ENCODE results near the gene DISP2. TPM values are rescaled to one million over a fixed set of nuclear protein-coding genes. Genes with fewer than 3 reads are reported as not detected.
A peak's percentile ranks its signal among the peaks of the same experiment; 100 is the strongest.

The DISP2 gene
- total RNA-seq, 1 experiment from 2014 or later = 0.24 TPM

- DNase-seq (ENCODE audit: low read depth) = no peak
These were observed 35.2 kb downstream of the DISP2 start for GRCh38 chr15:40392986-40393948.

- no peak for DNase-seq (ENCODE audit: low read depth)
These were observed 39.8 kb downstream of the DISP2 start for GRCh38 chr15:40397688-40398412.

- no peak for DNase-seq (ENCODE audit: low read depth)
These were observed 40.4 kb downstream of the DISP2 start for GRCh38 chr15:40398413-40398873.

- no peak for DNase-seq (ENCODE audit: low read depth)
These were observed 41.4 kb downstream of the DISP2 start for GRCh38 chr15:40399370-40399769.

GRCh38 chr15:40405501-40406381 lies 47.7 kb downstream of the DISP2 start, which contains the start of gene IVD:
TSS of gene IVD (plus strand) at chr15:40405795. CDS start at chr15:40405828, 33 bp downstream.
- peak; percentile 97 for DNase-seq (ENCODE audit: low read depth)

- no peak for DNase-seq (ENCODE audit: low read depth)
These were observed 49.4 kb downstream of the DISP2 start for GRCh38 chr15:40407330-40407990.

GRCh38 chr15:40409366-40409765 lies 51.3 kb downstream of the DISP2 start:
- DNase-seq (ENCODE audit: low read depth) = no peak

- DNase-seq (ENCODE audit: low read depth) = no peak
These were observed 52.5 kb downstream of the DISP2 start for GRCh38 chr15:40410476-40410875.

- DNase-seq (ENCODE audit: low read depth) = no peak
These were observed 54.2 kb downstream of the DISP2 start for GRCh38 chr15:40412095-40412759.

GRCh38 chr15:40413036-40413435 lies 55.0 kb downstream of the DISP2 start:
- no peak for DNase-seq (ENCODE audit: low read depth)

- DNase-seq (ENCODE audit: low read depth) = no peak
These were observed 56.8 kb downstream of the DISP2 start for GRCh38 chr15:40414816-40415215.

GRCh38 chr15:40415226-40415625 lies 57.2 kb downstream of the DISP2 start:
- DNase-seq (ENCODE audit: low read depth) = no peak

- no peak for DNase-seq (ENCODE audit: low read depth)
These were observed 58.0 kb downstream of the DISP2 start for GRCh38 chr15:40416056-40416455.

GRCh38 chr15:40418126-40418525 lies 60.1 kb downstream of the DISP2 start:
- no peak for DNase-seq (ENCODE audit: low read depth)

GRCh38 chr15:40420071-40420713 lies 62.2 kb downstream of the DISP2 start:
- no peak for DNase-seq (ENCODE audit: low read depth)

GRCh38 chr15:40420793-40421192 lies 62.8 kb downstream of the DISP2 start:
- DNase-seq (ENCODE audit: low read depth) = no peak

- DNase-seq (ENCODE audit: low read depth) = peak; percentile 61
These were observed 63.5 kb downstream of the DISP2 start for GRCh38 chr15:40421246-40422157.

GRCh38 chr15:40424483-40425115 lies 66.6 kb downstream of the DISP2 start:
- no peak for DNase-seq (ENCODE audit: low read depth)
